ENCODE data around the gene SESTD1. TPM values are rescaled to one million over a fixed set of nuclear protein-coding genes. Genes with fewer than 3 reads are reported as not detected.

The SESTD1 gene
- total and polyA plus RNA-seq, 9 of the 15 experiments (the other 6 are each of a cell fraction or from before 2014, with no cell fraction given), result 0.32 to 5.6 (median 2.1) TPM

- TF ChIP-seq, protein P1, sequence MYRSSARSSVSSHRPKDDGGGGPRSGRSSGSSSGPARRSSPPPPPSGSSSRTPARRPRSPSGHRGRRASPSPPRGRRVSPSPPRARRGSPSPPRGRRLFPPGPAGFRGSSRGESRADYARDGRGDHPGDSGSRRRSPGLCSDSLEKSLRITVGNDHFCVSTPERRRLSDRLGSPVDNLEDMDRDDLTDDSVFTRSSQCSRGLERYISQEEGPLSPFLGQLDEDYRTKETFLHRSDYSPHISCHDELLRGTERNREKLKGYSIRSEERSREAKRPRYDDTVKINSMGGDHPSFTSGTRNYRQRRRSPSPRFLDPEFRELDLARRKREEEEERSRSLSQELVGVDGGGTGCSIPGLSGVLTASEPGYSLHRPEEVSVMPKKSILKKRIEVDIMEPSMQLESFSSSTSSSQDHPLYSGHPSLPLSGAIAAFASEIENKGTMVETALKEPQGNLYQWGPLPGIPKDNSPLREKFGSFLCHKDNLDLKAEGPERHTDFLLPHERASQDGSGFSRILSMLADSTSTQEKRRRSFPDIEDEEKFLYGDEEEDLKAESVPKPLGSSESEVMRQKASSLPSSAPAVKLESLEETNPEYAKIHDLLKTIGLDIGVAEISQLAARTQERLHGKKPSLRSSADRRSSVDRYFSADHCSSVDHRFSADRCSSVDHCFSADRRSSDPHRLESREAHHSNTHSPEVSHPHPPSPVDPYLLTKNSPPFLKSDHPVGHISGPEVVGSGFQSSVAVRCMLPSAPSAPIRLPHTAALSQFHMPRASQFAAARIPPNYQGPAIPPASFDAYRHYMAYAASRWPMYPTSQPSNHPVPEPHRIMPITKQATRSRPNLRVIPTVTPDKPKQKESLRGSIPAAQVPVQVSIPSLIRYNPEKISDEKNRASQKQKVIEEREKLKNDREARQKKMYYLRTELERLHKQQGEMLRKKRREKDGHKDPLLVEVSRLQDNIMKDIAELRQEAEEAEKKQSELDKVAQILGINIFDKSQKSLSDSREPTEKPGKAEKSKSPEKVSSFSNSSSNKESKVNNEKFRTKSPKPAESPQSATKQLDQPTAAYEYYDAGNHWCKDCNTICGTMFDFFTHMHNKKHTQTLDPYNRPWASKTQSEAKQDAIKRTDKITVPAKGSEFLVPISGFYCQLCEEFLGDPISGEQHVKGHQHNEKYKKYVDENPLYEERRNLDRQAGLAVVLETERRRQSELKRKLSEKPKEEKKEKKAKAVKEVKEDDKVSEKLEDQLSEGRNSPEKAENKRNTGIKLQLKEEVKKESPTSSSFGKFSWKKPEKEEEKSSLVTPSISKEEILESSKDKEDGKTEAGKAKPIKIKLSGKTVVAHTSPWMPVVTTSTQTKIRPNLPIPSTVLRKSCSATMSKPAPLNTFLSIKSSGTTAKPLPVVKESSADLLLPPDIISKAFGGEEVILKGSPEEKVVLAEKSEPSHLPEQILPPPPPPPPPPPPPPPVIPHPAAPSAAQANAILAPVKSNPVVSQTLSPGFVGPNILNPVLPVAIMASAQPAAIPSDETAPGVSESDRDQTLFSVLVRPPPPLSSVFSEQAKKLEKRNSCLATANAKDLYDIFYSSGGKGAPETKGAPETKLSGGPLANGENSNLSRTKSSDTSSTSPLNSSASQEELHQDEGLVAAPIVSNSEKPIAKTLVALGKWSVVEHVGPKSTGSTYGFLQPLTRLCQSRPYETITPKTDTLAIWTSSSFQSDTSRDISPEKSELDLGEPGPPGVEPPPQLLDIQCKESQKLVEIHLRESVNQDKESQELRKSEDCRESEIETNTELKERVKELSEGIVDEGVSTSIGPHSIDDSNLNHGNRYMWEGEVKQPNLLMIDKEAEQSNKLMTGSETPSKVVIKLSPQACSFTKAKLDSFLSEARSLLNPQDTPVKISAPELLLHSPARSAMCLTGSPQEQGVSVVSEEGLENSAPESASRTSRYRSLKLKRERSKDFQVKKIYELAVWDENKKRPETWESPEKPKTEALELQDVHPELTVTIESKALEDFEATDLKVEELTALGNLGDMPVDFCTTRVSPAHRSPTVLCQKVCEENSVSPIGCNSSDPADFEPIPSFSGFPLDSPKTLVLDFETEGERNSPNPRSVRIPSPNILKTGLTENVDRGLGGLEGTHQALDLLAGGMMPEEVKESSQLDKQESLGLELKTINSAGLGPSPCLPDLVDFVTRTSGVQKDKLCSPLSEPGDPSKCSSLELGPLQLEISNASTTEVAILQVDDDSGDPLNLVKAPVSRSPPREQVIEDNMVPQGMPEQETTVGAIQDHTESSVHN (IDR thresholded peaks at IDR 0.05; ENCODE audit: borderline replicate concordance in 1 of 2, low read depth in 1 of 2), result peak in 1 of 2 experiments; percentile 79; a peak in 1 of 4 replicates
- TF ChIP-seq CEBPG (CRISPR knock-in tag; IDR thresholded peaks at IDR 0.05), result no peak
- peak; percentile 48 to 56; a peak in 3 of 4 replicates for TF ChIP-seq CEBPG (tag; conservative IDR thresholded peaks at IDR 0.05 in 1 of 2, IDR thresholded peaks at IDR 0.05 in 1 of 2)
- no peak for TF ChIP-seq EHMT2 (IDR thresholded peaks at IDR 0.05)
- TF ChIP-seq TAF7 (tag; IDR thresholded peaks at IDR 0.05), result no peak
- no peak for TF ChIP-seq HNRNPUL1 (IDR thresholded peaks at IDR 0.05; ENCODE audit: low read length)
- TF ChIP-seq MEIS2 (IDR thresholded peaks at IDR 0.05; ENCODE audit: partially characterized antibody), result peak; percentile 15
- TF ChIP-seq, protein P2, sequence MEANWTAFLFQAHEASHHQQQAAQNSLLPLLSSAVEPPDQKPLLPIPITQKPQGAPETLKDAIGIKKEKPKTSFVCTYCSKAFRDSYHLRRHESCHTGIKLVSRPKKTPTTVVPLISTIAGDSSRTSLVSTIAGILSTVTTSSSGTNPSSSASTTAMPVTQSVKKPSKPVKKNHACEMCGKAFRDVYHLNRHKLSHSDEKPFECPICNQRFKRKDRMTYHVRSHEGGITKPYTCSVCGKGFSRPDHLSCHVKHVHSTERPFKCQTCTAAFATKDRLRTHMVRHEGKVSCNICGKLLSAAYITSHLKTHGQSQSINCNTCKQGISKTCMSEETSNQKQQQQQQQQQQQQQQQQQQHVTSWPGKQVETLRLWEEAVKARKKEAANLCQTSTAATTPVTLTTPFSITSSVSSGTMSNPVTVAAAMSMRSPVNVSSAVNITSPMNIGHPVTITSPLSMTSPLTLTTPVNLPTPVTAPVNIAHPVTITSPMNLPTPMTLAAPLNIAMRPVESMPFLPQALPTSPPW (CRISPR knock-in tag; IDR thresholded peaks at IDR 0.05), result no peak
- TF ChIP-seq USF2 (CRISPR knock-in tag; IDR thresholded peaks at IDR 0.05), result no peak
- no peak for TF ChIP-seq SMARCB1 (IDR thresholded peaks at IDR 0.05; ENCODE audit: insufficient read length, low read depth)
- TF ChIP-seq PHTF2 (CRISPR knock-in tag; IDR thresholded peaks at IDR 0.05), result no peak
- TF ChIP-seq ATF1 (CRISPR knock-in tag; IDR thresholded peaks at IDR 0.05), result no peak
- TF ChIP-seq ATF1 (tag; IDR thresholded peaks at IDR 0.05), result peak; percentile 14; the same call in 1 of the 2 replicates
- TF ChIP-seq, protein P3, sequence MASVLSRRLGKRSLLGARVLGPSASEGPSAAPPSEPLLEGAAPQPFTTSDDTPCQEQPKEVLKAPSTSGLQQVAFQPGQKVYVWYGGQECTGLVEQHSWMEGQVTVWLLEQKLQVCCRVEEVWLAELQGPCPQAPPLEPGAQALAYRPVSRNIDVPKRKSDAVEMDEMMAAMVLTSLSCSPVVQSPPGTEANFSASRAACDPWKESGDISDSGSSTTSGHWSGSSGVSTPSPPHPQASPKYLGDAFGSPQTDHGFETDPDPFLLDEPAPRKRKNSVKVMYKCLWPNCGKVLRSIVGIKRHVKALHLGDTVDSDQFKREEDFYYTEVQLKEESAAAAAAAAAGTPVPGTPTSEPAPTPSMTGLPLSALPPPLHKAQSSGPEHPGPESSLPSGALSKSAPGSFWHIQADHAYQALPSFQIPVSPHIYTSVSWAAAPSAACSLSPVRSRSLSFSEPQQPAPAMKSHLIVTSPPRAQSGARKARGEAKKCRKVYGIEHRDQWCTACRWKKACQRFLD (CRISPR knock-in tag; IDR thresholded peaks at IDR 0.05), result no peak
- TF ChIP-seq RBM22 (IDR thresholded peaks at IDR 0.05; ENCODE audit: low read depth, low read length, poor library complexity, severe bottlenecking), result no peak
- TF ChIP-seq LCOR (CRISPR knock-in tag; IDR thresholded peaks at IDR 0.05), result no peak
Observed at GRCh38 chr2:179106676-179107428, 157.8 kb downstream of the SESTD1 start (continued).

Measured in K562 (cell line).